GM12872 (cell line): ENCODE results near the gene VDR.

Experiments
- CTCF ChIP-seq: IDR thresholded peaks from 3 replicates; pipeline ENCODE4 v1.5.1; 2011; ENCODE audit warnings: low read depth, mild to moderate bottlenecking, low read length, moderate library complexity; ENCODE audit not compliant: insufficient read depth

The VDR gene

GRCh38 chr12:47920913-47921312, 16.1 kb upstream of the VDR start:
- no peak for TF ChIP-seq CTCF

- TF ChIP-seq CTCF: no peak
Observed at GRCh38 chr12:47913081-47913480, 8.3 kb upstream of the VDR start.

GRCh38 chr12:47912556-47912955, 7.8 kb upstream of the VDR start:
- TF ChIP-seq CTCF: no peak

GRCh38 chr12:47910981-47911380, 6.2 kb upstream of the VDR start:
- no peak for TF ChIP-seq CTCF

GRCh38 chr12:47910486-47910885, 5.7 kb upstream of the VDR start:
- TF ChIP-seq CTCF: no peak

- no peak for TF ChIP-seq CTCF
Observed at GRCh38 chr12:47909839-47910465, 5.2 kb upstream of the VDR start.

- TF ChIP-seq CTCF: no peak
Observed at GRCh38 chr12:47908738-47909137, 3.9 kb upstream of the VDR start.

- no peak for TF ChIP-seq CTCF
Observed at GRCh38 chr12:47907851-47908454, 3.2 kb upstream of the VDR start.
